RWPE2 (cell line): ENCODE measurements around the gene LAMB3.

Experiments used
- ATAC-seq: fragments of 200-7000 bp; cut with Tn5 transposase; 3 replicates; pipeline ENCODE4 v1.9.1; 2021; ENCODE audit warnings: low read depth
- DNase-seq: peaks from one replicate; pipeline ENCODE4 v3.0.0-alpha.2; 2020; ENCODE audit warnings: low spot score
- H3K27ac ChIP-seq: fragments of 450-650 bp; 2 replicates; pipeline ENCODE4 v1.5.1; 2017; ENCODE audit warnings: mild to moderate bottlenecking; ENCODE audit not compliant: poor library complexity, severe bottlenecking
- H3K27me3 ChIP-seq: fragments of 250-450 bp; sonication (Bioruptor Pico); 2 replicates; pipeline ENCODE4 v1.5.1; 2021; ENCODE audit warnings: mild to moderate bottlenecking, moderate library complexity; ENCODE audit not compliant: insufficient read depth, poor library complexity, severe bottlenecking
- H3K36me3 ChIP-seq: fragments of 250-450 bp; sonication (Bioruptor Pico); 2 replicates; pipeline ENCODE4 v1.5.1; 2020; ENCODE audit warnings: low read depth, mild to moderate bottlenecking, moderate library complexity
- H3K4me1 ChIP-seq: fragments of 250-450 bp; sonication (Bioruptor Pico); 2 replicates; pipeline ENCODE4 v1.5.1; 2021; ENCODE audit warnings: mild to moderate bottlenecking, moderate library complexity; ENCODE audit not compliant: insufficient read depth, poor library complexity, severe bottlenecking
- H3K4me3 ChIP-seq: fragments of 250-450 bp; sonication (Bioruptor Pico); 2 replicates; pipeline ENCODE4 v1.5.1; 2021; ENCODE audit warnings: mild to moderate bottlenecking, moderate library complexity; ENCODE audit not compliant: severe bottlenecking
- H3K9me3 ChIP-seq: fragments of 250-450 bp; sonication (Bioruptor Pico); 2 replicates; pipeline ENCODE4 v1.5.1; 2021; ENCODE audit warnings: mild to moderate bottlenecking, moderate library complexity; ENCODE audit not compliant: severe bottlenecking
- TF ChIP-seq, protein P1 (sequence below): fragments of 450-650 bp; IDR thresholded peaks from one replicate; pipeline ENCODE4 v1.5.1; 2017; ENCODE audit warnings: mild to moderate bottlenecking, moderate library complexity; ENCODE audit not compliant: poor library complexity, severe bottlenecking

The LAMB3 gene

GRCh38 chr1:209613400-209614150 lies 38.6 kb downstream of the LAMB3 start:
- Histone ChIP-seq H3K4me1 (no peaks in the 10 kb centered on the region), H3K27ac (no peak overlapping the region), H3K4me3 (no peak overlapping the region), H3K9me3 (no peaks in the 10 kb centered on the region), H3K36me3 (peaks cover 41% of the 10 kb centered on the region), H3K27me3 (no peaks in the 10 kb centered on the region)
- DNase-seq, result no peak
- ATAC-seq, result peak; percentile 19
- TF ChIP-seq, protein P1, sequence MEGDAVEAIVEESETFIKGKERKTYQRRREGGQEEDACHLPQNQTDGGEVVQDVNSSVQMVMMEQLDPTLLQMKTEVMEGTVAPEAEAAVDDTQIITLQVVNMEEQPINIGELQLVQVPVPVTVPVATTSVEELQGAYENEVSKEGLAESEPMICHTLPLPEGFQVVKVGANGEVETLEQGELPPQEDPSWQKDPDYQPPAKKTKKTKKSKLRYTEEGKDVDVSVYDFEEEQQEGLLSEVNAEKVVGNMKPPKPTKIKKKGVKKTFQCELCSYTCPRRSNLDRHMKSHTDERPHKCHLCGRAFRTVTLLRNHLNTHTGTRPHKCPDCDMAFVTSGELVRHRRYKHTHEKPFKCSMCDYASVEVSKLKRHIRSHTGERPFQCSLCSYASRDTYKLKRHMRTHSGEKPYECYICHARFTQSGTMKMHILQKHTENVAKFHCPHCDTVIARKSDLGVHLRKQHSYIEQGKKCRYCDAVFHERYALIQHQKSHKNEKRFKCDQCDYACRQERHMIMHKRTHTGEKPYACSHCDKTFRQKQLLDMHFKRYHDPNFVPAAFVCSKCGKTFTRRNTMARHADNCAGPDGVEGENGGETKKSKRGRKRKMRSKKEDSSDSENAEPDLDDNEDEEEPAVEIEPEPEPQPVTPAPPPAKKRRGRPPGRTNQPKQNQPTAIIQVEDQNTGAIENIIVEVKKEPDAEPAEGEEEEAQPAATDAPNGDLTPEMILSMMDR, result no peak

- H3K36me3 ChIP-seq, result peaks cover 34% of the 10 kb centered on the region
- no peak overlapping the region for H3K4me3 ChIP-seq
- H3K27me3 ChIP-seq, result no peaks in the 10 kb centered on the region
- no peak overlapping the region for H3K27ac ChIP-seq
- no peaks in the 10 kb centered on the region for H3K9me3 ChIP-seq
- ATAC-seq (peak; percentile 22; the same call in 2 of the 3 replicates), DNase-seq (no peak)
- TF ChIP-seq, protein P1, result no peak
- H3K4me1 ChIP-seq, result no peaks in the 10 kb centered on the region
These were observed 39.4 kb downstream of the LAMB3 start for GRCh38 chr1:209612646-209613399.

GRCh38 chr1:209611771-209612570 lies 40.3 kb downstream of the LAMB3 start:
- Histone ChIP-seq H3K36me3 (peaks cover 25% of the 10 kb centered on the region), H3K9me3 (no peaks in the 10 kb centered on the region), H3K27ac (no peak overlapping the region), H3K4me3 (no peak overlapping the region), H3K4me1 (no peaks in the 10 kb centered on the region), H3K27me3 (no peaks in the 10 kb centered on the region)
- DNase-seq (no peak), ATAC-seq (peak; percentile 2; the same call in 2 of the 3 replicates)
- TF ChIP-seq, protein P1, result no peak

GRCh38 chr1:209610631-209610905 lies 41.7 kb downstream of the LAMB3 start:
- no peak overlapping the region for H3K4me3 ChIP-seq
- peaks cover 11% of the 10 kb centered on the region for H3K36me3 ChIP-seq
- no peaks in the 10 kb centered on the region for H3K4me1 ChIP-seq
- no peak overlapping the region for H3K27ac ChIP-seq
- H3K9me3 ChIP-seq, result no peaks in the 10 kb centered on the region
- H3K27me3 ChIP-seq, result no peaks in the 10 kb centered on the region
- DNase-seq (no peak), ATAC-seq (no peak)
- TF ChIP-seq, protein P1, result no peak
